Natural killer cell (primary cell): ENCODE data around the gene FAM8A1. TPM values are rescaled to one million over a fixed set of nuclear protein-coding genes. Genes with fewer than 3 reads are reported as not detected.
"Not testable (repeated sequence)": the region's sequence is repeated elsewhere in the genome, so short reads cannot be mapped to it uniquely, and the experiment has no call there.

ENCODE experiments used
- ATAC-seq, 3 donors: fragments of 150-1000 bp in 2 of 3; fragments of 200-7000 bp in 1 of 3; cut with Tn5 transposase; 1 replicate in 1 of 3; 2 replicates in 2 of 3; pipeline ENCODE4 v1.10.0; 2021; ENCODE audit warnings: mild to moderate bottlenecking in 2 of 3, moderate library complexity in 2 of 3
- DNase-seq, 2 donors: peaks; one replicate each; pipeline versions ENCODE4 v3.0.0 to v3.0.0-alpha.2; 2013 to 2021; ENCODE audit warnings: mixed read lengths in 1 of 2
- H3K27ac ChIP-seq: one replicate; pipeline ENCODE4 v1.5.1; 2013; ENCODE audit warnings: mild to moderate bottlenecking, low read length
- H3K27me3 ChIP-seq: one replicate; pipeline ENCODE4 v1.6.1; 2013; ENCODE audit warnings: low read length; ENCODE audit not compliant: control insufficient read depth, insufficient read depth
- H3K36me3 ChIP-seq: one replicate; pipeline ENCODE4 v1.6.1; 2013; ENCODE audit warnings: low read length; ENCODE audit not compliant: control insufficient read depth, insufficient read depth
- H3K4me1 ChIP-seq: one replicate; pipeline ENCODE4 v1.6.1; 2013; ENCODE audit warnings: low read length; ENCODE audit not compliant: control insufficient read depth, insufficient read depth
- H3K4me3 ChIP-seq: one replicate; pipeline ENCODE4 v1.5.1; 2013; ENCODE audit warnings: low read length
- H3K9me3 ChIP-seq: one replicate; pipeline ENCODE4 v1.6.1; 2013; ENCODE audit warnings: low read length; ENCODE audit not compliant: control insufficient read depth, insufficient read depth
- H3K27ac Mint-ChIP-seq, 2 donors: one replicate each; pipeline ENCODE4 v1.8.0; 2022; ENCODE audit warnings: mild to moderate bottlenecking in 2 of 2, mixed read lengths in 2 of 2, moderate library complexity in 1 of 2
- H3K27me3 Mint-ChIP-seq, 2 donors: one replicate each; pipeline ENCODE4 v1.8.0; 2022; ENCODE audit warnings: low read depth in 2 of 2, mixed read lengths in 2 of 2
- H3K36me3 Mint-ChIP-seq: one replicate; pipeline ENCODE4 v1.8.0; 2022; ENCODE audit warnings: mixed read lengths
- H3K4me1 Mint-ChIP-seq, 2 donors: one replicate each; pipeline ENCODE4 v1.8.0; 2022; ENCODE audit warnings: mixed read lengths in 2 of 2
- H3K4me3 Mint-ChIP-seq: one replicate; pipeline ENCODE4 v1.8.0; 2022; ENCODE audit warnings: mild to moderate bottlenecking, moderate library complexity, mixed read lengths
- H3K9me3 Mint-ChIP-seq, 2 donors: one replicate each; pipeline ENCODE4 v1.8.0; 2022; ENCODE audit warnings: mixed read lengths in 2 of 2
- WGBS: methylation state at CpG from one replicate; pipeline ENCODE4 v1.1.7; 2013; ENCODE audit warnings: missing lambda C conversion rate; ENCODE audit not compliant: insufficient coverage; 5-methylcytosine and 5-hydroxymethylcytosine counted together
- intact Hi-C: fragments of 100-400 bp; cut with micrococcal nuclease; formaldehyde crosslinking; loops from one replicate; pipeline ENCODE4 v1.14.2; 2022
- total RNA-seq, 4 donors: library from RNA; stranded (reverse); fragments of 120-200 nt in 1 of 4; gene quantifications; one replicate each; pipeline versions ENCODE4 v1.2.3 to v1.2.4, GENCODE V29; 2013 to 2022
- TF ChIP-seq, protein P1 (sequence below): fragments of 200-600 bp; IDR thresholded peaks from one replicate; pipeline ENCODE4 v1.8.0; 2022; ENCODE audit warnings: antibody characterized with exemption

The FAM8A1 gene
- total RNA-seq, 3 donors from 2014 or later (not counting 1 experiment from before 2014, with no cell fraction given): 32.1 to 45.4 (median 35.5) TPM

DNA sequence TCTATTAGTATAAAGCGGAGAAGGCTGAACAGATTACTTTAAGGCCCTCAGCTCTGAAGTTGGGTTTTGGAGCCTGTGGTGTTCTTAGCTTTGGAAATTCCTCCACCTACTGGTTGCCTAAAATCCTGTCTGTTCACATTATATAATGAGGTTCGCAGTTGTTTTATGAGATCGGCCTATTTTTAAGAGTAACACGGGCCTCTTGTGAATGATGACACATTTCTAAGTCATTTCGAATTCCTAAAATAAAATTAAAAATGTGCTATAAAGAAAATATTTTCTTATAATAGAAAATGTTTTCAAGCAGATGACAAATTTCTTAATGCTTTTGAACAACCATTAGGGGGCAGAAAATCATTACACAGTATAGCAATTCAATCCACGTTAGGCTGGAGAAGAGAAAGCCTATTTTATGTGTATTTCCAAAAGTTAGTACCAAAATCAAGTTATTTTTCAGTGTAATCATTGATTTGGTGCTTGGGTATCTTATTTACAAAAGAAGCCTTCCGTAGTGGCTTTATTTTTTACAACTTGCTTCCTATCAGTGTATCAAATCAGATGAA is 15.8 kb upstream of the FAM8A1 start:
- H3K27ac ChIP-seq: no peak overlapping the region

DNA sequence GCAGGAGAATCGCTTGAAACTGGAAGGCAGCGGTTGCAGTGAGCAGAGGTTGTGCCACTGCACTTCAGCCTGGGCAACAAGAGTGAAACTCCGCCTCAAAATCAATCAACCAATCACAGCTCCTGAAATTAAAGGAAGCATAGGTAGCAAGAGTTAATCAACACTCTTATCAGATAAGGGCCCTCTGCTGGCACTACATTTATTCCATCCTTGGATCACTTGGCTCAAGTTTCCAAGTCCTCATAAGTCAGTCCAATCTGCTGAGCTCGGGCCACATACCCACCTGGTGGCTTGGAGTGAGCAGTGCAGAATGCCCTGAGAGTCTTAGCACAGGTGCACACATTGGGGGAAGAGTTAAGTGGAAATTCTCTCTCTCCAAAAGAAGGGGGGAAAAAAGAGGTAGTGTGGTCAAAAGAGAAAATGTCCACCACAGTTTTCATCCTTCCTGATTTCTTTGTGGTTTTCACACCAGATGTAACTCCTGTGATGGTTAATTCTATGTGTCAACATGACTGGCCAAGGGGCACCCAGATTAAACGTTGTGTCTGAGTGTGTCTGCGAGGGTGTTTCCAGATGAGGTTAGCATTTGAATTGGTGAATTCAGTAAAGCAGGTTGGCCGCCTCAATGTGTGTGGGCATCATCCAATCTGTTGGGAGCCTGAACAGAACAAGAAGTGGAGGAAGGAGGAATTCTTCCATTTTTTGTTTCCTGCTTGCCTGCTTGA is 14.2 kb upstream of the FAM8A1 start:
- DNase-seq (peak in 1 of 2 donors; percentile 29), ATAC-seq (peak; percentile 62 to 75 (median 68))
- peaks cover 14% of the 10 kb centered on the region for H3K4me1 ChIP-seq
- TF ChIP-seq, protein P1, sequence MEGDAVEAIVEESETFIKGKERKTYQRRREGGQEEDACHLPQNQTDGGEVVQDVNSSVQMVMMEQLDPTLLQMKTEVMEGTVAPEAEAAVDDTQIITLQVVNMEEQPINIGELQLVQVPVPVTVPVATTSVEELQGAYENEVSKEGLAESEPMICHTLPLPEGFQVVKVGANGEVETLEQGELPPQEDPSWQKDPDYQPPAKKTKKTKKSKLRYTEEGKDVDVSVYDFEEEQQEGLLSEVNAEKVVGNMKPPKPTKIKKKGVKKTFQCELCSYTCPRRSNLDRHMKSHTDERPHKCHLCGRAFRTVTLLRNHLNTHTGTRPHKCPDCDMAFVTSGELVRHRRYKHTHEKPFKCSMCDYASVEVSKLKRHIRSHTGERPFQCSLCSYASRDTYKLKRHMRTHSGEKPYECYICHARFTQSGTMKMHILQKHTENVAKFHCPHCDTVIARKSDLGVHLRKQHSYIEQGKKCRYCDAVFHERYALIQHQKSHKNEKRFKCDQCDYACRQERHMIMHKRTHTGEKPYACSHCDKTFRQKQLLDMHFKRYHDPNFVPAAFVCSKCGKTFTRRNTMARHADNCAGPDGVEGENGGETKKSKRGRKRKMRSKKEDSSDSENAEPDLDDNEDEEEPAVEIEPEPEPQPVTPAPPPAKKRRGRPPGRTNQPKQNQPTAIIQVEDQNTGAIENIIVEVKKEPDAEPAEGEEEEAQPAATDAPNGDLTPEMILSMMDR: no peak
- no peaks in the 10 kb centered on the region for H3K9me3 Mint-ChIP-seq
- H3K36me3 Mint-ChIP-seq: no peaks in the 10 kb centered on the region
- H3K27me3 ChIP-seq: no peaks in the 10 kb centered on the region
- intact Hi-C loops: loop anchor here (2.0 kb wide), 1 partner anchor 429 kb away; no protein-coding TSS in a partner anchor
- H3K9me3 ChIP-seq: no peaks in the 10 kb centered on the region
- H3K27ac Mint-ChIP-seq: peak overlapping the region in 1 of 2 donors; percentile 31
- peaks cover 18 to 23% of the 10 kb centered on the region in 2 donors for H3K4me1 Mint-ChIP-seq
- 57% methylated on average over 7 of the region's 7 CpGs for WGBS
- H3K36me3 ChIP-seq: no peaks in the 10 kb centered on the region
- no peak overlapping the region for H3K4me3 Mint-ChIP-seq
- no peak overlapping the region for H3K4me3 ChIP-seq
- no peak overlapping the region for H3K27ac ChIP-seq
- H3K27me3 Mint-ChIP-seq: peaks cover 0 to 5% of the 10 kb centered on the region in 2 donors

More for the DNA sequence above, 15.8 kb upstream of the FAM8A1 start:
- no peaks in the 10 kb centered on the region for H3K36me3 ChIP-seq
- H3K9me3 Mint-ChIP-seq: no peaks in the 10 kb centered on the region
- intact Hi-C loops: loop anchor here (1.0 to 5.0 kb wide), 3 partner anchors 220 to 428 kb away; no protein-coding TSS in a partner anchor
- DNase-seq (peak in 1 of 2 donors; percentile 70), ATAC-seq (peak; percentile 53 to 64 (median 58))
- H3K9me3 ChIP-seq: no peaks in the 10 kb centered on the region
- TF ChIP-seq, protein P1: peak; percentile 80
- 0% methylated on average over 1 of the region's 7 CpGs for WGBS
- no peaks in the 10 kb centered on the region for H3K36me3 Mint-ChIP-seq
- H3K4me3 Mint-ChIP-seq: no peak overlapping the region
- H3K4me1 ChIP-seq: peaks cover 15% of the 10 kb centered on the region
- H3K4me3 ChIP-seq: no peak overlapping the region
- peaks cover 18 to 30% of the 10 kb centered on the region in 2 donors for H3K4me1 Mint-ChIP-seq
- peak overlapping the region in 1 of 2 donors; percentile 14 for H3K27ac Mint-ChIP-seq
- peaks cover 3 to 6% of the 10 kb centered on the region in 2 donors for H3K27me3 Mint-ChIP-seq
- H3K27me3 ChIP-seq: peaks cover 2% of the 10 kb centered on the region

DNA sequence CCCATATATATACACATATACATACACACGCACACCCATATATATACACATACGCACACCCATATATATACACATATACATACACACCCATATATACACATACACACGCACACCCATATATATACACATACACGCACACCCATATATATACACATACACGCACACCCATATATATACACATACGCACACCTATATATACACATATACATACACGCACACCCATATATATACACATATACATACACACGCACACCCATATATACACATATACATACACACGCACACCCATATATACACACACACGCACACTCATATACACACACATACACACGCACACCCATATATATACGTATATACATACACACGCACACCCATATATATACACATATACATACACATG is 13.5 kb upstream of the FAM8A1 start:
- intact Hi-C loops: not testable (repeated sequence)

DNA sequence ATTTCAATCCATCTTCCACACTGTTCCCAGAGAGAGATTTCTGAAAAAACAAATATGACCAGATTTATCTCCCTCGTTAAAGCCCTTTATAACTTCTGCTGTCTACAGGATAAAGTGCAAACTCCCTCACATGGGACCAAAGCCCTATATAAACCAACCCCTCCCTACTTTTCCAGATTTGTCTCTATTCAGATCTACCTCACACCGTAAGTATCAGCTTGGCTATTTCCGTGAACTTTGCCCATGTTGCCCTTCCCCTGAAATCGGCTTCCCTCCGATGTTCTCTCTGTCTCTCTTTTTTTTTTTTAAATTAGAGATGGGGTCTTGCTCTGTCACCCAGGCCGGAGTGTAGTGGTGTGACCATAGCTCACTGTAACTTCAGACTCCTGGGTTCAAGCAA is 12.1 kb upstream of the FAM8A1 start:
- H3K27me3 Mint-ChIP-seq: no peaks in the 10 kb centered on the region
- intact Hi-C loops: no loop called here
- no peak overlapping the region for H3K4me3 ChIP-seq
- H3K27me3 ChIP-seq: no peaks in the 10 kb centered on the region
- H3K9me3 ChIP-seq: no peaks in the 10 kb centered on the region
- H3K27ac Mint-ChIP-seq: no peak overlapping the region
- H3K4me1 Mint-ChIP-seq: peaks cover 18 to 22% of the 10 kb centered on the region in 2 donors
- TF ChIP-seq, protein P1: no peak
- DNase-seq (no peak), ATAC-seq (no peak)
- WGBS: 96% methylated on average over 5 of the region's 6 CpGs
- no peak overlapping the region for H3K4me3 Mint-ChIP-seq
- no peak overlapping the region for H3K27ac ChIP-seq
- no peaks in the 10 kb centered on the region for H3K36me3 Mint-ChIP-seq
- no peaks in the 10 kb centered on the region for H3K9me3 Mint-ChIP-seq
- H3K4me1 ChIP-seq: peaks cover 14% of the 10 kb centered on the region
- no peaks in the 10 kb centered on the region for H3K36me3 ChIP-seq

More for the DNA sequence above, 13.5 kb upstream of the FAM8A1 start:
- peak overlapping the region in 1 of 2 donors; percentile 31 for H3K27ac Mint-ChIP-seq
- not testable (repeated sequence) for H3K9me3 Mint-ChIP-seq, H3K27me3 ChIP-seq, H3K4me3 ChIP-seq, H3K27ac ChIP-seq, H3K27me3 Mint-ChIP-seq, H3K36me3 ChIP-seq, H3K9me3 ChIP-seq, DNase-seq, H3K4me3 Mint-ChIP-seq, H3K36me3 Mint-ChIP-seq, ATAC-seq
- 96% methylated on average over 13 of the region's 13 CpGs for WGBS
- H3K4me1 Mint-ChIP-seq: peaks cover 18 to 22% of the 10 kb centered on the region in 2 donors
- H3K4me1 ChIP-seq: peaks cover 14% of the 10 kb centered on the region
